Adipocyte (in vitro differentiated cells): ENCODE data around the gene NAT9.

Source experiments
- DNase-seq: peaks from one replicate; pipeline ENCODE4 v3.0.0-alpha.2; 2015; ENCODE audit warnings: low read depth
- H3K27me3 ChIP-seq: replicated peaks from 2 replicates; pipeline ENCODE4 v1.7.0; 2013; ENCODE audit warnings: mild to moderate bottlenecking, low read length, moderate library complexity; ENCODE audit not compliant: control insufficient read depth, insufficient read depth
- H3K36me3 ChIP-seq: 2 replicates; pipeline ENCODE4 v1.7.0; 2013; ENCODE audit warnings: low read length, mild to moderate bottlenecking, moderate library complexity; ENCODE audit not compliant: control insufficient read depth, insufficient read depth, severe bottlenecking
- H3K4me1 ChIP-seq: 2 replicates; pipeline ENCODE4 v1.7.0; 2013; ENCODE audit warnings: mild to moderate bottlenecking, low read length, moderate library complexity; ENCODE audit not compliant: control insufficient read depth, insufficient read depth
- H3K4me3 ChIP-seq: 2 replicates; pipeline ENCODE4 v1.7.0; 2013; ENCODE audit warnings: mild to moderate bottlenecking, low read length, moderate library complexity
- H3K9ac ChIP-seq: 2 replicates; pipeline ENCODE4 v1.7.0; 2013; ENCODE audit warnings: mild to moderate bottlenecking, low read length, moderate library complexity
- H3K9me3 ChIP-seq: 2 replicates; pipeline ENCODE4 v1.7.0; 2013; ENCODE audit warnings: mild to moderate bottlenecking, low read length, moderate library complexity; ENCODE audit not compliant: control insufficient read depth

The NAT9 gene

DNA sequence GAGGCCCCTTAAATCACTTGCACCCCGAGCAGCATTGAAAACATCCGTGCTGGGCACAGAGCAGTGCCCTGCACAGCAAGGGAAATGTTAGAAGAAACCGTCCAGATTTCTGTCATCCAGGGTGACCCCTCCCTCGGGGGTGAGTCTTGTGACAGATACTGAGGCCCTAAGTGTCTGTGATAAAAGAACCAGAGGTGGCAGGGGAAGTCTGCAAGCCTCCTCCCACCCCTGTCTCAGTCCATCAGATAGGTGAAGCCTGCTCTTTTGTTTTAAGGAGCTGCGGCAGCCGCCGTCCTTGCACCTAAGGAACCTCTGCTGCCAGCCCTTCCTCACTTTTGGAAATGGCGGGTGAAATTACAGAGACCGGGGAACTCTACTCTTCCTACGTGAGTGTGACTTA lies 845 bp upstream of the NAT9 start:
- no peaks in the 10 kb centered on the region for H3K27me3 ChIP-seq
- DNase-seq, result no peak
- peaks cover 42% of the 10 kb centered on the region for H3K36me3 ChIP-seq
- H3K4me3 ChIP-seq, result peak overlapping the region; percentile 96
- peaks cover 33% of the 10 kb centered on the region for H3K4me1 ChIP-seq
- no peaks in the 10 kb centered on the region for H3K9me3 ChIP-seq
- H3K9ac ChIP-seq, result peak overlapping the region; percentile 95

DNA sequence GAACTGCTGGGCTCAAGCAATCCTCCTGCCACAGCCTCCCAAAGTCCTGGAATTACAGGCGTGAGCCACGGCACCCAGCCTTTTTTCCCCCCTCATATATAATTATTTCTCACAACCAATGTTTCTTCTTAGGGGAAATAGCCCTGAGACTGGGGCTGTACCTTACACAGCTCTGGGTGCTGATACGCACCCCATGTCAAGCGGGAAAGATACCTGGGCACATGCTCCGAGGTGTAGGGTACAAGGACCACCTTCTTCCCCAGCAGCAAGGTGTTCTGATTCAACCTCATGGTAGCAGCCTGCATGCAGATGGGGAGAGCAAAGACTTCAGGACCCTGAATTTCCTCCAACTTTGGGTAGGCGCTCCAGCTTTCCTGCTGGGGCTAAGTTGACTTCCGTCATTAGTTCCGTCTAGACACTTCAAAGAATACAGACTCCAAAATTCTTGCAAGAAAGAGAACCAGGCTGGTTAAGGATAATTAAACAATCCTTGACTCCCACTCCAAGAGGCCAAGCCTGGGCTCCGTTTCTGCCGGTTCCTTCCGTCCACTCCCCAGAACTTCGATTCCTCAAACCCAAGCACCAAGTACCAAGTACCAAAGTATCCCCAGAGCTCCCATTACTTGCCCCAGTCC lies 619 bp downstream of the NAT9 start:
- H3K36me3 ChIP-seq, result peaks cover 43% of the 10 kb centered on the region
- H3K27me3 ChIP-seq, result no peaks in the 10 kb centered on the region
- peak overlapping the region; percentile 96 for H3K4me3 ChIP-seq
- no peak for DNase-seq
- H3K9ac ChIP-seq, result peak overlapping the region; percentile 95
- no peaks in the 10 kb centered on the region for H3K9me3 ChIP-seq
- H3K4me1 ChIP-seq, result peaks cover 33% of the 10 kb centered on the region

DNA sequence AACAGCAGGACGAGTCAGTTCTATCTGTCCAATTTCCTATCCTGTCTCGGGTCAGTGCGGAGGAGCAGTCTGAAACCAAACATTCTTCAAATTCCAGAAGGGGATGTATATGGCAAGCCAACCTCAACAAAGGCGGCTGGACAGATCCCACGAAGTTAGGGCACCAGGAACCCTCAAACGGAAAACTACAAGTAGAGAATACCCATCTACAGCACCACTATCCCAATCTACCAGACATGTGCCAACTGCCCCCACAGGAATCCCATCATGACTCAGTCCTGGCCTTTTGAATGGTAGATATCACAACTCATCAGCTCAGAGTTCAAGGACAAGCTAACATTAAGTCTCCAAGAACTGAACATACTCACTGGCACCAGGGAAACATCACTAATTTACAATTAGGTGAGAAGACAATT lies 2.3 kb downstream of the NAT9 start:
- H3K27me3 ChIP-seq, result no peaks in the 10 kb centered on the region
- H3K4me3 ChIP-seq, result peak overlapping the region; percentile 57
- DNase-seq, result no peak
- H3K4me1 ChIP-seq, result peaks cover 30% of the 10 kb centered on the region
- no peak overlapping the region for H3K9ac ChIP-seq
- H3K9me3 ChIP-seq, result no peaks in the 10 kb centered on the region
- peaks cover 43% of the 10 kb centered on the region for H3K36me3 ChIP-seq

DNA sequence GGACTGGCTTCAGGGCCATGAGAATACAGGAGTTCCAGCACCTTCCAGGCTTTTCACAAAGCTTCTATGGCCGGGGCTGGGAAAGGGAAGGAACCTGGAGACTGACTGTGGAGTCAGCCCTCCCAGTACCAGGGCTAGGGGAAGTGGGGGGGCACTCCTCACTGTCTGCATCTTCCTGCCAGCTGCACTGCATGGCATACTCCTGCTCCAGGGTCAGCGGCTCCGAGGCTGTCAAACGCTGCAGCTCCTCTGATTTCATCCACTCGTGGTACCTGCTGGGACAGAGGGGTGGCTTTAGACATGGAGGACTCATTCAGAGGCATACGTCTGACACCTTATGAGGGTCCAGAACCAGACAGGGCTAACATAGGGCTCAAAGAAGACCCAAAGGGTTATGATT lies 2.7 kb downstream of the NAT9 start:
- Histone ChIP-seq H3K4me1 (peaks cover 31% of the 10 kb centered on the region), H3K27me3 (no peaks in the 10 kb centered on the region), H3K4me3 (no peak overlapping the region), H3K36me3 (peaks cover 43% of the 10 kb centered on the region), H3K9me3 (no peaks in the 10 kb centered on the region), H3K9ac (no peak overlapping the region)
- DNase-seq, result no peak

DNA sequence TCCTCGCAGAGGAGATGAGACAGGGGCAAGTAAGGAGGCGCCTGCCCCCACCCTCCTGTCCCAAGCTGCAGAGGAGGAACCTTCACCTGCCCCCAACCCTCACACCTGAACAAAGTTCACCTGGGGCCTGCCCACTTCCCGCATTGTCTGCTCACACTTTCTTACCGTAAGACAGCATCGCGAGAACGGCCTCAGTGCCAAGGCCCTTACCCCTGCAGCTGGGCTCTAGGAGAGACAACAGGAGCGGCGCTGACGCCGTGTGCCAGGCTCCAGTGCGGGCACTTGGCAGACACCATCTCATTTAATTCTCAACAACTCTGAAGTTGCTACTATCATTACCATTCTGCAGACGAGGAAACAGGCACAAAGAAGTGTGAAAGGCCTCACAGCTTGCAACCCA lies 4.1 kb downstream of the NAT9 start:
- Histone ChIP-seq H3K4me1 (peaks cover 31% of the 10 kb centered on the region), H3K27me3 (no peaks in the 10 kb centered on the region), H3K9me3 (no peaks in the 10 kb centered on the region), H3K4me3 (no peak overlapping the region), H3K9ac (no peak overlapping the region), H3K36me3 (peaks cover 43% of the 10 kb centered on the region)
- no peak for DNase-seq

DNA sequence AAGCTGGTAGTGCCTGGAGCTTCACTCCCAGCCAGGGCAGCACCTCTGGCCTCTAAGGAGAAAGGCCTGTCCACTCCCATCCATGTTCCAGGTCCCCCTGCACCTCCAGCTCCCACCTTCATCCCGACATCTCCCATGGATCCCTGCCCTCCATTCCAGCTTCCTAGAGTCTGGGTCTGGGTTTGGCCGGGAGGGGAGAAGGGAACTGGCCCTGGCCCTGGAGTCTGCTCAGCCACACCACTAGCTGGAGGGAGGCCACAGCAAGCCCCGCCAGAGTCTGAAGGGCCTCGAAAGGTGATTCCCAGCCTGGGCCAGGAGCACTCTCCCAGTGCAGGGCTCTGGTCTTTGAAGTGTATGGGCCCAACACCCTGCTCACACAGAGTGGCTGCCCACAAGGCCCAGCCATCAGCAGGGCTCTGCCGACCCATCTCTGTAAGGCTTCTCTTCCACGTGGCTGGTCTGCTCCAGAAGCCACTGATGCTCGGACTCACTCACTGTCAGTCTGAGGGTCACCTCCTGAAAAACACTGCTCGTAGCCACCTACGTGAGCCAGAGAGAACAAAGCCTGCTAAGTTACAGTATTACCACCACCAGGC lies 4.7 kb downstream of the NAT9 start:
- Histone ChIP-seq H3K4me3 (no peak overlapping the region), H3K36me3 (peaks cover 43% of the 10 kb centered on the region), H3K9ac (no peak overlapping the region), H3K9me3 (no peaks in the 10 kb centered on the region), H3K4me1 (peaks cover 27% of the 10 kb centered on the region), H3K27me3 (no peaks in the 10 kb centered on the region)
- DNase-seq, result no peak

DNA sequence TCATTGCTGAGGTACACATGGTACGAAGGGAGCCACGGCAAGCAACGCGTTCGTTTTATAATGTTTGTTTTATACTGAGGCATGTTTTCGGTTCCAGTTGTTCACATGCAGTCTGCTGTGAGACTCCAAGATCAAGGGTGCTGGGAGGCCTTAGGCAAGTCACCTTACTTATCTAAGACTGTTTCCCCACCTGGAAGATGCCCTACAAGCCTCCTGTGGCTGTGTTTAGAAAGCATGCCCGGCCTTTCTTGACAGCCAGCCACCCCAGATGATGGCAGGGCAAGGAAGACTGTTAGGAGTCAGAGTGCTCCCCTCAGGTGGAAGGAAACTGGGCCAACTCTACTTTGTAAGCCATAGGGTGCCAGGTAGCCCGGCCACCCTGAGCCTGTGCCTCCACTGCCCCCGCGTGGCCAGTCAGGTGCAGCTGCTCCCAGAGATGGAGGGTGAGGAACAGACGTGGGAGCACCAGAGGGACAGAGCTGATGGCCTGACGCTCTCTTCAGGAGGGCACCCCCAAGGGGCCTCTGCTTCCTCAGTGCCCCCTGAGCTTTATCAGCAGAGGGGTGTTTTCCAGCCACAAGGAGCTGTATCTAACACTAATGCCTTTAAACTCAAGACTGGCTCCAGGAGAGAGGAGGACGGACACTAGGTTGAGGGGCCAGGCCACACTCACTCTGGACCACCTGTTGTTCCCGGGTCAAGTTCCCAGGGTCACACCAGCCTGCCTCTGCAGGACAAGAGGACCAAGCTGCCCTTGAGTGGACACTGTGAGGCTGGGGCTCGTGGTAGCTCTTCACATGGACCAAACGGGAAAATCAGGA lies 5.4 kb downstream of the NAT9 start:
- no peak overlapping the region for H3K9ac ChIP-seq

DNA sequence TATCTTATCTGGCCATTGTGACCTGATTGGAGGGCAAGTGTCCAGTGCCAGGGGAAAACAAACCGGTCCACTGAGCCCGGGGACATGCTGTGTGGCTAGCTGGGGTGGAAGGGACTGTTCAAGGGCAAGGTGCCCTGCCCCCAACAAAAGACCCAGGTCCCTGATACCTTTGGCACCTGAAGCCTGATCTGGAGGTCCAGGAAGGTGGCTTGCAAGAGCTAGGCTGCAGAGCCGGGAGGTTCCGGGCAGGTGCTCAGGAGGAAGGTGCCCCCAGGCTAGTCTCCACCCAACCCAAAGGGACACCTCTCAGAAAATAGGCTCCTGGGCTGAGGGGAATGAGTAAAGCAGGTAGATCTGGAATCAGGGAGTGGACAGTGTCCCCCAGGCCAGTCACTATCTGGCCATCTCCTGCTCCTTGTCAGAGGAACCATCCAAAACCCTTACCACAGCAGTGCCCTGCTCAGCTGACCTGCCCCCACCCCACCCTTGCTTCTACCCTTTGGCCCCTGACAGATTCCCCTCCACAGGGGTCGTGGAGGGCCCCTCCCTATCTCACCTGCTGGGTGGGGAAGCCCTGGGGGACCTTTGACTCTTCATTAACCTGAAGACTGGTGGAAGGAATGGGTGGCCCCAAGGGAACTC lies 6.2 kb downstream of the NAT9 start:
- H3K4me3 ChIP-seq, result no peak overlapping the region
- no peak overlapping the region for H3K9ac ChIP-seq
- H3K9me3 ChIP-seq, result no peaks in the 10 kb centered on the region
- H3K36me3 ChIP-seq, result peaks cover 43% of the 10 kb centered on the region
- no peak for DNase-seq
- H3K27me3 ChIP-seq, result no peaks in the 10 kb centered on the region
- H3K4me1 ChIP-seq, result peaks cover 21% of the 10 kb centered on the region

More for the DNA sequence above, 5.4 kb downstream of the NAT9 start:
- no peak overlapping the region for H3K4me3 ChIP-seq
- H3K27me3 ChIP-seq, result no peaks in the 10 kb centered on the region
- DNase-seq, result peak; percentile 53
- peaks cover 27% of the 10 kb centered on the region for H3K4me1 ChIP-seq
- H3K36me3 ChIP-seq, result peaks cover 43% of the 10 kb centered on the region
- no peaks in the 10 kb centered on the region for H3K9me3 ChIP-seq

DNA sequence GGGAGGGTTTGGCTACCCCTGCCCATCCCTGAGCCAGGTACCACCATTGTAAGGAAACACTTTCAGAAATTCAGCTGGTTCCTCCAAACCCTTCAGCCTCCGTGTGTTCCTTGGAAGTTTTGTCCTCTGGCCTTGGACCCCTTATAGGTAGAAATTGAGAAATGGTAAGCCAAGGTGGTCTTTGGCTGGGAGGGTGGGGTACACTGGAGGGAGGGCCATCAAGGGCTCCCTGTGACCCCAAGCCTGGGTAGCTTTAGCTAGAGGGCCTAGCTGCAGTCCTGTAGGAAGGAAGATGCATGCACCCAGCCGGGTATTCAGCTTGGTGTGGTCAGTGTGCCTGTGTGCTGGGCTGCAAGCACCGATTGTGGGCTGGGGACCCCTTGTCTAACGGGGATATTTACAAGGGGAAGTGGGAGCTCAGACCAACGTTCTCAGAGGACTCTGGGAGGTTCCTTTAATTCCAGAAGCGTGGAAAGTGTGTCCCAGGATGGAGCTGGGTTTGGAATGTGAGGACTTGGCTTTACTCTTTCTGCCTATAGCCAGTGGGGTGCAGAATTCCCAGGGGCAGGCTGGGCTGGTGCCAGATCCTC lies 6.8 kb downstream of the NAT9 start:
- no peak for DNase-seq
- peaks cover 43% of the 10 kb centered on the region for H3K36me3 ChIP-seq
- H3K27me3 ChIP-seq, result no peaks in the 10 kb centered on the region
- H3K9ac ChIP-seq, result peak overlapping the region; percentile 37
- peaks cover 20% of the 10 kb centered on the region for H3K4me1 ChIP-seq
- H3K4me3 ChIP-seq, result no peak overlapping the region
- H3K9me3 ChIP-seq, result no peaks in the 10 kb centered on the region

DNA sequence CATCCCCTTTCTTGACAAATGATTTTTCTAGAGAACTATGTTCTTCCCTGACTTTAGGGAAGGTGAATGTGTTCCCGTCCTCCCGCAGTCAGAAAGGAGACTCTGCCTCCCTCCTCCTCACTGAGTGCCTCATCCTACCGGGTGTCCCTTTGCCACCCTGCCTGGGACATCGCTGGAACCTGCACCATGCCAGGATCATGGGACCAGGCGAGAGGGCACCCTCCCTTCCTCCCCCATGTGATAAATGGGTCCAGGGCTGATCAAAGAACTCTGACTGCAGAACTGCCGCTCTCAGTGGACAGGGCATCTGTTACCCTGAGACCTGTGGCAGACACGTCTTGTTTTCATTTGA lies 7.4 kb downstream of the NAT9 start:
- DNase-seq, result no peak
- Histone ChIP-seq H3K9ac (peak overlapping the region; percentile 37), H3K4me3 (no peak overlapping the region), H3K27me3 (no peaks in the 10 kb centered on the region), H3K36me3 (peaks cover 43% of the 10 kb centered on the region), H3K4me1 (peaks cover 16% of the 10 kb centered on the region), H3K9me3 (no peaks in the 10 kb centered on the region)
